A673 (cell line): Measurements from ENCODE around the gene METTL21A.

Experiments
- EZH2 ChIP-seq: fragments of 200-600 bp; sonication (generic); IDR thresholded peaks from 2 replicates; pipeline ENCODE4 v1.6.1; 2017; ENCODE audit warnings: borderline replicate concordance, low read depth, mild to moderate bottlenecking, mixed read lengths, antibody characterized with exemption, low read length; ENCODE audit not compliant: poor library complexity, severe bottlenecking
- TF ChIP-seq, protein P1 (sequence below): fragments of 300-800, 200-600 bp; sonication (generic); conservative IDR thresholded peaks from 2 replicates; pipeline ENCODE4 v1.5.1; 2017; ENCODE audit warnings: low read depth, mild to moderate bottlenecking, antibody characterized with exemption, low read length, moderate library complexity, mixed read lengths

DNA sequence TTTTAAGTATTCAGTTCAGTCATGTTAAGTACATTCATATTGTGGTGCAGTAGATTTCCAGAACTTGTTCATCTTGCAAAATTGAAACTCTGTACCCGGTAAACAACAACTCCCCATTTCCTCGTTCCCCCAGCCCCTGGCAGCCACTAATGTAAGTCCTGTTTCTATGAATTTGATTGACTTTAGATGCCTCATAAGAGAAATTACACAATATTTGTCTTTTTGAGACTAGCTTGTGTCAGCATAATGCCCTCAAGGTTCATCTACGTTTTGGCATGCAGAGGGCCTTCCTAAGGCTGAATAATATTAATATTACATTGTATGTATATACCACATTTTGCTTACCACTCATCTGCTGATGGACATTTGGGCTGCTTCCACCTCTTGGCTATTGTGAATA is 30.9 kb downstream of the METTL21A start:
- TF ChIP-seq, protein P1, sequence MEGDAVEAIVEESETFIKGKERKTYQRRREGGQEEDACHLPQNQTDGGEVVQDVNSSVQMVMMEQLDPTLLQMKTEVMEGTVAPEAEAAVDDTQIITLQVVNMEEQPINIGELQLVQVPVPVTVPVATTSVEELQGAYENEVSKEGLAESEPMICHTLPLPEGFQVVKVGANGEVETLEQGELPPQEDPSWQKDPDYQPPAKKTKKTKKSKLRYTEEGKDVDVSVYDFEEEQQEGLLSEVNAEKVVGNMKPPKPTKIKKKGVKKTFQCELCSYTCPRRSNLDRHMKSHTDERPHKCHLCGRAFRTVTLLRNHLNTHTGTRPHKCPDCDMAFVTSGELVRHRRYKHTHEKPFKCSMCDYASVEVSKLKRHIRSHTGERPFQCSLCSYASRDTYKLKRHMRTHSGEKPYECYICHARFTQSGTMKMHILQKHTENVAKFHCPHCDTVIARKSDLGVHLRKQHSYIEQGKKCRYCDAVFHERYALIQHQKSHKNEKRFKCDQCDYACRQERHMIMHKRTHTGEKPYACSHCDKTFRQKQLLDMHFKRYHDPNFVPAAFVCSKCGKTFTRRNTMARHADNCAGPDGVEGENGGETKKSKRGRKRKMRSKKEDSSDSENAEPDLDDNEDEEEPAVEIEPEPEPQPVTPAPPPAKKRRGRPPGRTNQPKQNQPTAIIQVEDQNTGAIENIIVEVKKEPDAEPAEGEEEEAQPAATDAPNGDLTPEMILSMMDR, result no peak
- TF ChIP-seq EZH2, result no peak
